Endothelial cell of umbilical vein (primary cell): ENCODE data around the gene KRTAP6-2. TPM values are rescaled to one million over a fixed set of nuclear protein-coding genes. Genes with fewer than 3 reads are reported as not detected.

Experiments used
- Bru-seq: library from RNA; stranded (reverse); fragments of 400-500 nt; gene quantifications from one replicate; lab custom pipeline; 2021; lab: Mats Ljungman, UMichigan
- BruChase-seq, 2 experiments: library from RNA; stranded (reverse); fragments of 400-500 nt; gene quantifications; one replicate each; lab custom pipeline; 2021; lab: Mats Ljungman, UMichigan
- BruUV-seq: library from RNA; stranded (reverse); fragments of 400-500 nt; replicated peaks from 2 replicates; lab custom pipeline; 2021; lab: Mats Ljungman, UMichigan
- CTCF ChIA-PET: fragments of 300-600, 350-600 bp; sonication (Branson Sonifier 250); formaldehyde crosslinking; loops from one replicate; lab custom pipeline; 2021; ENCODE audit warnings: antibody characterized with exemption, inconsistent platforms; lab: Charles Lee
- POLR2A ChIA-PET: fragments of 300-600, 350-600 bp; sonication (Branson Sonifier 250); formaldehyde crosslinking; loops from one replicate; lab custom pipeline; 2021; ENCODE audit warnings: antibody characterized with exemption, inconsistent platforms; lab: Charles Lee
- DNase-seq: peaks from one replicate; pipeline ENCODE4 v3.0.0-alpha.2; 2011; ENCODE audit warnings: low read depth, low spot score
- FAIRE-seq: peaks from 2 replicates; lab custom pipeline; 2011; peaks lifted over from hg19 to GRCh38; lab: Jason Lieb, UNC
- H2AFZ ChIP-seq: 2 replicates; pipeline ENCODE4 v1.6.0; 2012; ENCODE audit warnings: low read depth, low read length, control low read depth, inconsistent platforms
- H3K27ac ChIP-seq: 2 replicates; pipeline ENCODE4 v1.5.1; 2011; ENCODE audit warnings: low read depth, mild to moderate bottlenecking, control low read depth, low read length, moderate library complexity; ENCODE audit not compliant: insufficient read depth
- H3K27me3 ChIP-seq, 2 experiments: 2 replicates each; pipeline versions ENCODE4 v1.6.0 to v1.6.1; 2011; ENCODE audit warnings: low read length in 2 of 2, mixed read lengths in 1 of 2; ENCODE audit not compliant: control insufficient read depth in 2 of 2, insufficient read depth in 2 of 2
- H3K36me3 ChIP-seq, 2 experiments: 2 replicates in 1 of 2; 3 replicates in 1 of 2; pipeline ENCODE4 v1.5.1; 2011; ENCODE audit warnings: low read length in 2 of 2, mild to moderate bottlenecking in 1 of 2, moderate library complexity in 1 of 2; ENCODE audit not compliant: control insufficient read depth in 2 of 2, insufficient read depth in 2 of 2; ENCODE audit errors: extremely low read depth in 1 of 2
- H3K4me1 ChIP-seq: 3 replicates; pipeline ENCODE4 v1.5.1; 2011; ENCODE audit warnings: mild to moderate bottlenecking, low read length; ENCODE audit not compliant: control insufficient read depth, insufficient read depth; ENCODE audit errors: extremely low read depth
- H3K4me2 ChIP-seq: 2 replicates; pipeline ENCODE4 v1.6.1; 2011; ENCODE audit warnings: low read length, control low read depth, mixed read lengths; ENCODE audit not compliant: insufficient read depth
- H3K4me3 ChIP-seq, 3 experiments: fragments of 200-600 bp in 1 of 3; sonication (generic), shearing (Covaris generic) in 1 of 3; replicated peaks in 1 of 3; 2 replicates each; pipeline ENCODE4 v1.5.1; 2011 to 2016; ENCODE audit warnings: control low read depth in 3 of 3, low read length in 3 of 3, mild to moderate bottlenecking in 2 of 3, inconsistent platforms in 1 of 3, low read depth in 1 of 3, moderate library complexity in 1 of 3; ENCODE audit not compliant: insufficient read depth in 1 of 3
- H3K79me2 ChIP-seq: 2 replicates; pipeline ENCODE4 v1.6.0; 2012; ENCODE audit warnings: low read length, inconsistent platforms; ENCODE audit not compliant: control insufficient read depth, insufficient read depth
- H3K9ac ChIP-seq: replicated peaks from 2 replicates; pipeline ENCODE3; 2011; ENCODE audit warnings: low read length, control low read depth; ENCODE audit not compliant: insufficient read depth; ENCODE audit errors: extremely low read depth
- H3K9me1 ChIP-seq: replicated peaks from 3 replicates; pipeline ENCODE4 v1.6.0; 2011; ENCODE audit warnings: mild to moderate bottlenecking, low read length; ENCODE audit not compliant: control insufficient read depth, insufficient read depth; ENCODE audit errors: extremely low read depth
- H3K9me3 ChIP-seq: replicated peaks from 2 replicates; pipeline ENCODE4 v1.5.1; 2012; ENCODE audit warnings: low read length, inconsistent platforms; ENCODE audit not compliant: control insufficient read depth, insufficient read depth
- H4K20me1 ChIP-seq: replicated peaks from 2 replicates; pipeline ENCODE3; 2011; ENCODE audit warnings: mild to moderate bottlenecking, low read length; ENCODE audit not compliant: control insufficient read depth, insufficient read depth; ENCODE audit errors: extremely low read depth
- CTCF ChIP-seq, 2 donors: IDR thresholded peaks; 1 replicate in 1 of 2; 2 replicates in 1 of 2; pipeline ENCODE4 v1.5.1; 2011; ENCODE audit warnings: low read length in 2 of 2, mild to moderate bottlenecking in 2 of 2, moderate library complexity in 2 of 2, control low read depth in 1 of 2, inconsistent platforms in 1 of 2, low read depth in 1 of 2; ENCODE audit not compliant: insufficient read depth in 1 of 2; ENCODE audit errors: extremely low read depth in 1 of 2
- EZH2 ChIP-seq: IDR thresholded peaks from 2 replicates; pipeline ENCODE4 v1.6.1; 2012; ENCODE audit warnings: borderline replicate concordance, low read depth, mild to moderate bottlenecking, moderate library complexity, low read length, inconsistent platforms; ENCODE audit not compliant: severe bottlenecking
- FOS ChIP-seq: IDR thresholded peaks from 2 replicates; pipeline ENCODE4 v1.6.1; 2011; ENCODE audit warnings: mild to moderate bottlenecking, low read length, moderate library complexity, borderline replicate concordance; ENCODE audit not compliant: insufficient read depth
- GATA2 ChIP-seq: IDR thresholded peaks from 2 replicates; pipeline ENCODE4 v1.7.0; 2011; ENCODE audit warnings: low read depth, mild to moderate bottlenecking, moderate library complexity, mixed read lengths, low read length; ENCODE audit not compliant: insufficient read length, insufficient read depth
- JUN ChIP-seq: IDR thresholded peaks from 2 replicates; pipeline ENCODE4 v1.6.1; 2011; ENCODE audit warnings: borderline replicate concordance, low read depth; ENCODE audit not compliant: insufficient read length, insufficient read depth
- MAX ChIP-seq: IDR thresholded peaks from 2 replicates; pipeline ENCODE4 v1.6.1; 2011; ENCODE audit not compliant: insufficient read depth, insufficient read length
- MYC ChIP-seq: IDR thresholded peaks from one replicate; pipeline ENCODE4 v1.6.1; 2011; ENCODE audit warnings: mild to moderate bottlenecking, low read depth, low read length
- POLR2A ChIP-seq: IDR thresholded peaks from 2 replicates; pipeline ENCODE4 v1.6.1; 2012; ENCODE audit warnings: low read depth, mild to moderate bottlenecking, control low read depth, low read length
- POLR2AphosphoS5 ChIP-seq: IDR thresholded peaks from 2 replicates; pipeline ENCODE4 v1.6.1; 2012; ENCODE audit warnings: low read depth, mild to moderate bottlenecking, control low read depth, low read length, moderate library complexity; ENCODE audit not compliant: insufficient read depth
- dilution Hi-C: fragments of 300-500 bp; cut with MboI; formaldehyde crosslinking; loops from one replicate; pipeline ENCODE4 v1.15.0; 2019; ENCODE audit warnings: low sequenced_read_pairs; ENCODE audit not compliant: extremely low pct_ligation_motif_present
- intact Hi-C: fragments of 100-400 bp; cut with micrococcal nuclease; formaldehyde crosslinking; loops from one replicate; pipeline ENCODE4 v1.10.0; 2022
- long read RNA-seq: library from polyadenylated mRNA; stranded (forward); transcript quantifications from one replicate; pipeline ENCODE4 v2.0.0, GENCODE V29; 2021
- polyA minus RNA-seq, 3 experiments: library from RNA; depleted of rRNA, polyadenylated mRNA; stranded (reverse); fragments of >200 nt; gene quantifications; 1 replicate in 1 of 3; 2 replicates in 2 of 3; pipeline ENCODE4 v1.2.3, GENCODE V29; 2011
- polyA plus RNA-seq, 4 experiments: library from polyadenylated mRNA; depleted of rRNA in 3 of 4; stranded (reverse) in 3 of 4; unstranded in 1 of 4; fragments of >200 nt; gene quantifications; 2 replicates each; pipeline versions ENCODE4 v1.2.1 to v1.2.3, GENCODE V29; 2011 to 2012; ENCODE audit warnings: missing spikeins in 1 of 4
- total RNA-seq: library from RNA; stranded (reverse); gene quantifications from 2 replicates; pipeline ENCODE4 v1.2.3, GENCODE V29; 2021

KRTAP6-2 gene
- total RNA-seq (not detected in 2 replicates), polyA plus RNA-seq (not detected in 2 replicates), polyA minus RNA-seq (not detected in 2 replicates), Bru-seq, nascent RNA (not detected), BruChase-seq, experiment 1, labeled RNA remaining after a 6-hour chase (not detected), BruChase-seq, experiment 2, labeled RNA remaining after a 2-hour chase (not detected)
- not detected in 2 replicates for polyA plus RNA-seq (2011; cell fraction: cytosol; rRNA removed)
- polyA plus RNA-seq (2011; cell fraction: nucleus; rRNA removed): not detected in 2 replicates
- not detected in 2 replicates for polyA plus RNA-seq (2012)
- polyA minus RNA-seq (2011; cell fraction: cytosol; rRNA and poly(A)+ RNA removed): not detected
- not detected in 2 replicates for polyA minus RNA-seq (2011; cell fraction: nucleus; rRNA and poly(A)+ RNA removed)
- long read RNA-seq: 0 reads

GRCh38 chr21:30598802-30599201 is at the start of gene KRTAP6-2:
KRTAP6-2 (minus strand) TSS chr21:30598902; CDS start chr21:30598874, 28 bp downstream.
- Histone ChIP-seq H3K9me1 (no peaks in the 10 kb centered on the region), H3K79me2 (no peaks in the 10 kb centered on the region), H4K20me1 (no peaks in the 10 kb centered on the region), H3K36me3 (no peaks in the 10 kb centered on the region), H3K4me1 (no peaks in the 10 kb centered on the region), H2AFZ (no peak within 1 kb of the TSS), H3K27ac (no peak within 1 kb of the TSS), H3K4me3 (no peak within 1 kb of the TSS), H3K4me2 (no peak within 1 kb of the TSS), H3K27me3 (no peaks in the 10 kb centered on the region), H3K9me3 (peaks cover 8% of the 10 kb centered on the region), H3K9ac (no peak within 1 kb of the TSS)
- BruUV-seq: no TSS peak
- no peak for FAIRE-seq
- no peak for DNase-seq
- dilution Hi-C loops: no loop called here
- POLR2A ChIA-PET: no interaction called here
- CTCF ChIA-PET: no interaction called here
- intact Hi-C loops: no loop called here
- TF ChIP-seq POLR2A: no peak
- no peak for TF ChIP-seq MAX
- TF ChIP-seq MYC: no peak
- no peak for TF ChIP-seq POLR2AphosphoS5
- no peak for TF ChIP-seq CTCF (IDR thresholded peaks at IDR 0.05; ENCODE audit: extremely low read depth in 1 of 2, insufficient read depth in 1 of 2, low read depth in 1 of 2, low read length in 2 of 2)
- TF ChIP-seq EZH2: no peak
- no peak for TF ChIP-seq GATA2
- TF ChIP-seq JUN: no peak
- TF ChIP-seq FOS: no peak
